ENCODE results near the gene SCNN1B. TPM values are rescaled to one million over a fixed set of nuclear protein-coding genes. Genes with fewer than 3 reads are reported as not detected.

SCNN1B gene
- total RNA-seq, 1 donor from 2014 or later, result 38.3 TPM

DNA sequence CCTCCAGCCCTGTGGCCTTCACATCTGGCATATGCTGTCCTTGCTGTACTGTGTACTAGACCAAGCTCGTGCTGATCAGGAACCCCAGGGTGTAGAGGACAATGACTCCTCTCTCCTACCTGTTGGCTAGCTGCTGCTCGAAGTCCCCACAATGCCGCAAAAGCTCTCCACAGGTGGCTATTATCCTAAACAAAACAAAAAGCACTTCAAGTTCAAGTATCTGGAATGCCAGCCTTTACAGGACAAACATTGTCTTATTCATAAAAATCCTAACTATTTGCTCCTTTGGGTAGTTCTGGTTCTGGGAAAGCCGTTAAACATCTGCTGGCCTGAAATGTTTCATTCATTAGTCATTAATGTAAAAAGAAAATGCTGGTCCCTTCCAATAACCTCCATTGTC is 108.1 kb downstream of the SCNN1B start:
- peaks cover 80% of the 10 kb centered on the region for H3K36me3 ChIP-seq
- ATAC-seq (peak in 1 of 2 donors; percentile 63), DNase-seq (no peak)
- H3K9me3 ChIP-seq, result no peaks in the 10 kb centered on the region
- intact Hi-C loops (cut with DNase I), result no loop called here
- H3K4me1 ChIP-seq, result no peaks in the 10 kb centered on the region
- TF ChIP-seq, protein P1, sequence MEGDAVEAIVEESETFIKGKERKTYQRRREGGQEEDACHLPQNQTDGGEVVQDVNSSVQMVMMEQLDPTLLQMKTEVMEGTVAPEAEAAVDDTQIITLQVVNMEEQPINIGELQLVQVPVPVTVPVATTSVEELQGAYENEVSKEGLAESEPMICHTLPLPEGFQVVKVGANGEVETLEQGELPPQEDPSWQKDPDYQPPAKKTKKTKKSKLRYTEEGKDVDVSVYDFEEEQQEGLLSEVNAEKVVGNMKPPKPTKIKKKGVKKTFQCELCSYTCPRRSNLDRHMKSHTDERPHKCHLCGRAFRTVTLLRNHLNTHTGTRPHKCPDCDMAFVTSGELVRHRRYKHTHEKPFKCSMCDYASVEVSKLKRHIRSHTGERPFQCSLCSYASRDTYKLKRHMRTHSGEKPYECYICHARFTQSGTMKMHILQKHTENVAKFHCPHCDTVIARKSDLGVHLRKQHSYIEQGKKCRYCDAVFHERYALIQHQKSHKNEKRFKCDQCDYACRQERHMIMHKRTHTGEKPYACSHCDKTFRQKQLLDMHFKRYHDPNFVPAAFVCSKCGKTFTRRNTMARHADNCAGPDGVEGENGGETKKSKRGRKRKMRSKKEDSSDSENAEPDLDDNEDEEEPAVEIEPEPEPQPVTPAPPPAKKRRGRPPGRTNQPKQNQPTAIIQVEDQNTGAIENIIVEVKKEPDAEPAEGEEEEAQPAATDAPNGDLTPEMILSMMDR (IDR thresholded peaks at IDR 0.05), result no peak
- no peak overlapping the region for H3K4me3 ChIP-seq
- H3K27me3 ChIP-seq (ENCODE audit: low read depth), result no peaks in the 10 kb centered on the region
- peak overlapping the region; percentile 31 for H3K27ac ChIP-seq

DNA sequence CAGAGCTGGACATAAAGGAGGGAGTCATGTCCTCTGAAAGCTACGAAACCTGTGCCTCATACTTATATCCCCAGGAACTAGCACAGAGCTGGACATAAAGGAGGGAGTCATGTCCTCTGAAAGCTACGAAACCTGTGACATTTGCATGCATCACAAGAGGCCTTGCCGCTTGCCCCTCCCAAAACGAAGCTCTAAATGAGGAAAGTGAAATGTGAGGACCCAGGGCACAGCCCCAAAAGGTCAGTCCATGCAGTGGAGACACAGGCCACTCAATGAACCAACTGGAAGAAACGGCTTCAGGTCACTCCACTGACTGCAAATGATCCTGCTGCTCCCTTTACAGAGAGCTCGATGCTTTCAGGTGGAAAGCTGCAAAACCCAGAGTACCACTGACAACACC is 112.6 kb downstream of the SCNN1B start:
- no peak for ATAC-seq
- peaks cover 86% of the 10 kb centered on the region for H3K36me3 ChIP-seq
- intact Hi-C loops (cut with DNase I), result no loop called here

DNA sequence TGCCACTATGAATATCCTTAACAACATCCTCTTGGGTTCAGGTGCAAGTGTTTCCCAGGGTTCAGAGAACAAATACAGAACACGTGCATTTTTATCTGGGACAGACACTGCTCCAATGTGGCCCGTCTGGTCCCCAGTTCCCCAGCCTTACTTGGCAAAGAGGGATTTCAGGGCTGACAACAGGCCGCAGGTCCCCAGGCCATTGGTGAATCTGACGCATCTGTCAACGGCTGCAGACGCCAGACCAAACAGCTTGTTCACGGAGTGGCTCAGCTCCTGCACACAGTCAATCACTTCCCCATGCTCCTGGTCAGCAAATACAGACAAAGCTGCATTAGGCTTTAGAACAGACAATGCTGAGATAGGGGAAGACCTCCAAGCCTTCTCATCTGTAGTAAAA is 114.7 kb downstream of the SCNN1B start:
- intact Hi-C loops (cut with DNase I), result no loop called here
- H3K4me3 ChIP-seq, result no peak overlapping the region
- DNase-seq (no peak), ATAC-seq (no peak)
- H3K27me3 ChIP-seq (ENCODE audit: low read depth), result no peaks in the 10 kb centered on the region
- H3K4me1 ChIP-seq, result no peaks in the 10 kb centered on the region
- peaks cover 77% of the 10 kb centered on the region for H3K36me3 ChIP-seq
- no peaks in the 10 kb centered on the region for H3K9me3 ChIP-seq
- TF ChIP-seq, protein P1 (IDR thresholded peaks at IDR 0.05), result no peak
- H3K27ac ChIP-seq, result no peak overlapping the region

More for the DNA sequence above, 112.6 kb downstream of the SCNN1B start:
- no peaks in the 10 kb centered on the region for H3K9me3 ChIP-seq
- TF ChIP-seq, protein P1 (IDR thresholded peaks at IDR 0.05), result no peak
- H3K4me3 ChIP-seq, result no peak overlapping the region
- no peaks in the 10 kb centered on the region for H3K4me1 ChIP-seq
- H3K27me3 ChIP-seq (ENCODE audit: low read depth), result no peaks in the 10 kb centered on the region
- no peak for DNase-seq
- H3K27ac ChIP-seq, result no peak overlapping the region

DNA sequence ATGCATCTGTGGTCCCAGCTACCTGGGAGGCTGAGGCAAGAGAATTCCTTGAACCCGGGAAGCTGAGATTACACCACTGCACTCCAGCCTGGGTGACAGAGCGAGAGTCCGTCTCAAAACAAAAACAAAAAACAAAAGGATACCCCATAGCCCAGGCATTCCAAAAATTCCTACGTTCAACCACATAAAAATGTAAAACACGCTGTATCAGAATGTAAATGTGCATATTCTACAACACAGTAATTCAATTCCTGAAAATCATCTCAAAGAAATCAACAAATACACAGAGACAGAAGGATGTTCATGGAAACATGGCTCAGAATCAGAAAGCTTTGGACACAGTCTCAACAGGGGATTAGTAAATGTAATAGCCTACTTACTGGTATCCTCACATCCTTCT is 117.9 kb downstream of the SCNN1B start:
- intact Hi-C loops (cut with DNase I), result no loop called here
- Histone ChIP-seq H3K4me3 (no peak overlapping the region), H3K4me1 (peaks cover 24% of the 10 kb centered on the region), H3K36me3 (peaks cover 45% of the 10 kb centered on the region), H3K9me3 (no peaks in the 10 kb centered on the region), H3K27ac (no peak overlapping the region), H3K27me3 (ENCODE audit: low read depth) (no peaks in the 10 kb centered on the region)
- TF ChIP-seq, protein P1 (IDR thresholded peaks at IDR 0.05), result no peak
- ATAC-seq, result no peak
- no peak for DNase-seq

DNA sequence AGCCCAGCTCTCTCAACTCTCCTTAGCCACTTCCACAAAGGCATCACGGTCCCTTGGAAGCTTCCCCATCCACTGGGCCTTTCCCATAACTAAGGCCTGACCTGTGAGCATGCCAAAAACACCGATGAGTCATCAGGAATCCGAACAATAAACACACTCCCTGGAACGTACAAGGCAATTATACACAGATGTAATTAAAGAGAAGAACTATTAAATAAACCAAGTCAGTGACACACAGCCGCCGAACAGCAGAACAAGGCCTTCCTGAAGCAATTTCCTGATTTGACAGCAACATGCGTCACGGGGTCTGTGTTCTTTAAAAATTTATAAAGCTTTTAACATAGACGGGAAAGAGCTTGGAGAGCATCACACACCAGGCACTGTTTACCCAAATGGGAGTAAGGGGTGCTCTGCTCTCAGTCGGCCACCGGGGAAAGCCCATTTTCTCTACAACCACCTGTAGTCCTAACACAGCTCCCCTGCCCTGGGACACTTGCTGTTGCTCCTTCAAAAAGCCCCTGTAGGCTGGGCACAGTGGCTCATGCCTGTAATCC is 121.5 kb downstream of the SCNN1B start:
- peak; percentile 94 for ATAC-seq
- H3K36me3 ChIP-seq, result peaks cover 17% of the 10 kb centered on the region
- H3K9me3 ChIP-seq, result no peaks in the 10 kb centered on the region
- H3K27me3 ChIP-seq (ENCODE audit: low read depth), result no peaks in the 10 kb centered on the region
- no peak overlapping the region for H3K4me3 ChIP-seq
- TF ChIP-seq, protein P1 (IDR thresholded peaks at IDR 0.05), result no peak
- peaks cover 28% of the 10 kb centered on the region for H3K4me1 ChIP-seq
- H3K27ac ChIP-seq, result peak overlapping the region; percentile 85
- peak; percentile 59 for DNase-seq
- intact Hi-C loops (cut with DNase I), result no loop called here

All from lower lobe of right lung (tissue), 2 donors.